Neural cell (in vitro differentiated cells): ENCODE results near the gene ANKRD2. TPM values are rescaled to one million over a fixed set of nuclear protein-coding genes. Genes with fewer than 3 reads are reported as not detected.

Experiments
- H2AFZ ChIP-seq: fragments of 200-600, 300-800 bp; sonication (generic), shearing (Covaris generic); 2 replicates; pipeline ENCODE4 v1.6.0; 2014; ENCODE audit warnings: low read depth, mild to moderate bottlenecking, antibody characterized with exemption, low read length, moderate library complexity
- H3F3A ChIP-seq: fragments of 200-600 bp; shearing (Covaris generic); 2 replicates; pipeline ENCODE4 v1.6.1; 2016; ENCODE audit warnings: mild to moderate bottlenecking, moderate library complexity, mixed read lengths, antibody characterized with exemption, low read length; ENCODE audit not compliant: insufficient read depth, poor library complexity, severe bottlenecking
- H3K27ac ChIP-seq: fragments of 200-600, 300-800 bp; sonication (generic), shearing (Covaris generic); 2 replicates; pipeline ENCODE4 v1.5.1; 2014; ENCODE audit warnings: mild to moderate bottlenecking, low read length, moderate library complexity
- H3K27me3 ChIP-seq: fragments of 300-800, 200-600 bp; sonication (generic), shearing (Covaris generic); 2 replicates; pipeline ENCODE4 v1.6.0; 2014; ENCODE audit warnings: mild to moderate bottlenecking, low read depth, low read length, moderate library complexity; ENCODE audit not compliant: insufficient read depth
- H3K36me3 ChIP-seq: fragments of 300-800, 200-600 bp; sonication (generic), shearing (Covaris generic); 2 replicates; pipeline ENCODE4 v1.5.1; 2014; ENCODE audit warnings: mild to moderate bottlenecking, antibody characterized with exemption, low read length, moderate library complexity; ENCODE audit not compliant: insufficient read depth
- H3K4me2 ChIP-seq: fragments of 300-800, 200-600 bp; sonication (generic), shearing (Covaris generic); 2 replicates; pipeline ENCODE4 v1.6.0; 2014; ENCODE audit warnings: mild to moderate bottlenecking, low read length
- H3K4me3 ChIP-seq: fragments of 300-800, 200-600 bp; sonication (generic), shearing (Covaris generic); 2 replicates; pipeline ENCODE4 v1.5.1; 2014; ENCODE audit warnings: mild to moderate bottlenecking, low read length, moderate library complexity
- H3K79me2 ChIP-seq: fragments of 200-600 bp; shearing (Covaris generic); replicated peaks from 2 replicates; pipeline ENCODE4 v1.6.0; 2014; ENCODE audit warnings: mild to moderate bottlenecking, low read length, moderate library complexity; ENCODE audit not compliant: insufficient read depth
- H3K9ac ChIP-seq: fragments of 300-800, 200-600 bp; sonication (generic), shearing (Covaris generic); 2 replicates; pipeline ENCODE4 v1.6.1; 2016; ENCODE audit warnings: mild to moderate bottlenecking, low read length, mixed read lengths
- H3K9me2 ChIP-seq: fragments of 200-600 bp; shearing (Covaris generic); 2 replicates; pipeline ENCODE4 v1.6.1; 2016; ENCODE audit warnings: mild to moderate bottlenecking, low read length, mixed read lengths; ENCODE audit not compliant: insufficient read depth
- H3K9me3 ChIP-seq: fragments of 200-600, 300-800 bp; sonication (generic), shearing (Covaris generic); 2 replicates; pipeline ENCODE4 v1.6.1; 2016; ENCODE audit warnings: mild to moderate bottlenecking, mixed run types, low read length, moderate library complexity, mixed read lengths
- H4K20me1 ChIP-seq: fragments of 200-600 bp; shearing (Covaris generic); 2 replicates; pipeline ENCODE4 v1.6.1; 2016; ENCODE audit warnings: mild to moderate bottlenecking, mixed run types; ENCODE audit not compliant: insufficient read depth
- CTCF ChIP-seq: fragments of 450-650 bp; IDR thresholded peaks from 2 replicates; pipeline ENCODE4 v1.5.1; 2014; ENCODE audit warnings: antibody characterized with exemption, mild to moderate bottlenecking, moderate library complexity; ENCODE audit not compliant: poor library complexity, severe bottlenecking
- EP300 ChIP-seq: fragments of 450-650 bp; conservative IDR thresholded peaks from 2 replicates; pipeline ENCODE4 v1.6.1; 2014; ENCODE audit warnings: antibody characterized with exemption, mild to moderate bottlenecking, moderate library complexity; ENCODE audit not compliant: poor library complexity, severe bottlenecking
- EZH2 ChIP-seq: fragments of 200-600, 300-800 bp; shearing (Covaris generic), sonication (generic); IDR thresholded peaks from 2 replicates; pipeline ENCODE4 v1.6.1; 2014; ENCODE audit warnings: antibody characterized with exemption, low read length, borderline replicate concordance, mild to moderate bottlenecking; ENCODE audit not compliant: insufficient read depth, poor library complexity, severe bottlenecking
- MXI1 ChIP-seq: fragments of 450-650 bp; conservative IDR thresholded peaks from 2 replicates; pipeline ENCODE4 v1.6.1; 2014; ENCODE audit warnings: antibody characterized with exemption, mild to moderate bottlenecking; ENCODE audit not compliant: poor library complexity, severe bottlenecking
- POLR2AphosphoS5 ChIP-seq: IDR thresholded peaks from 2 replicates; pipeline ENCODE4 v1.6.1; 2012
- RAD21 ChIP-seq: fragments of 450-650 bp; conservative IDR thresholded peaks from 2 replicates; pipeline ENCODE4 v1.6.1; 2014; ENCODE audit warnings: antibody characterized with exemption, mild to moderate bottlenecking, moderate library complexity
- REST ChIP-seq: IDR thresholded peaks from 2 replicates; pipeline ENCODE4 v1.6.1; 2012; ENCODE audit warnings: borderline replicate concordance
- SMC3 ChIP-seq: fragments of 450-650 bp; conservative IDR thresholded peaks from 2 replicates; pipeline ENCODE4 v1.6.1; 2014; ENCODE audit warnings: antibody characterized with exemption, mild to moderate bottlenecking, moderate library complexity; ENCODE audit not compliant: poor library complexity
- TAF1 ChIP-seq: IDR thresholded peaks from 2 replicates; pipeline ENCODE4 v1.6.1; 2012; ENCODE audit warnings: low read depth
- polyA plus RNA-seq: library from polyadenylated mRNA; depleted of rRNA; stranded (reverse); fragments of >200 nt; gene quantifications from 2 replicates; pipeline ENCODE4 v1.2.3, GENCODE V29; 2014

Gene ANKRD2
- polyA plus RNA-seq, 1 donor from 2014 or later: not detected

- Histone ChIP-seq H3K79me2 (no peaks in the 10 kb centered on the region), H3K9me2 (no peaks in the 10 kb centered on the region), H3K36me3 (no peaks in the 10 kb centered on the region), H3K27ac (no peak within 1 kb of the TSS), H3K9ac (no peak within 1 kb of the TSS), H3K27me3 (no peaks in the 10 kb centered on the region), H3F3A (no peaks in the 10 kb centered on the region), H4K20me1 (no peaks in the 10 kb centered on the region), H2AFZ (no peak within 1 kb of the TSS), H3K4me3 (no peak within 1 kb of the TSS), H3K4me2 (no peak within 1 kb of the TSS), H3K9me3 (no peaks in the 10 kb centered on the region)
- TF ChIP-seq TAF1 (no peak), SMC3 (no peak), EP300 (no peak), EZH2 (no peak), CTCF (no peak), REST (no peak), POLR2AphosphoS5 (no peak), MXI1 (no peak), RAD21 (no peak)
These were observed 11.7 kb downstream of the ANKRD2 start, which contains the start of gene HOGA1 for GRCh38 chr10:97584060-97584797. HOGA1 (plus strand) TSS chr10:97584389; CDS start chr10:97584704, 315 bp downstream.

GRCh38 chr10:97584798-97585438 lies 12.3 kb downstream of the ANKRD2 start:
- no peak overlapping the region for H3K4me2 ChIP-seq
- H3K79me2 ChIP-seq: no peaks in the 10 kb centered on the region
- H3K27ac ChIP-seq: no peak overlapping the region
- no peaks in the 10 kb centered on the region for H3F3A ChIP-seq
- H3K27me3 ChIP-seq: no peaks in the 10 kb centered on the region
- no peaks in the 10 kb centered on the region for H4K20me1 ChIP-seq
- H3K9ac ChIP-seq: no peak overlapping the region
- H3K36me3 ChIP-seq: no peaks in the 10 kb centered on the region
- no peak for TF ChIP-seq CTCF
- TF ChIP-seq SMC3: no peak
- TF ChIP-seq EP300: no peak
- TF ChIP-seq TAF1: no peak
- no peak for TF ChIP-seq MXI1
- no peak for TF ChIP-seq POLR2AphosphoS5
- TF ChIP-seq EZH2: no peak
- no peak for TF ChIP-seq REST
- no peak for TF ChIP-seq RAD21
- no peaks in the 10 kb centered on the region for H3K9me2 ChIP-seq
- no peaks in the 10 kb centered on the region for H3K9me3 ChIP-seq
- no peak overlapping the region for H2AFZ ChIP-seq
- H3K4me3 ChIP-seq: no peak overlapping the region
